HG03095 (cell line): ENCODE results near the gene RHD.
"Not testable (repeated sequence)": the region's sequence is repeated elsewhere in the genome, so short reads cannot be mapped to it uniquely, and the experiment has no call there.

ENCODE experiments used
- ATAC-seq: cut with Tn5 transposase; IDR thresholded peaks from one replicate; pipeline ENCODE4 v1.9.1; 2021; ENCODE audit warnings: moderate library complexity; ENCODE audit not compliant: unreplicated experiment

The RHD gene

GRCh38 chr1:25347556-25347955, 75.2 kb downstream of the RHD start:
- no peak for ATAC-seq

DNA sequence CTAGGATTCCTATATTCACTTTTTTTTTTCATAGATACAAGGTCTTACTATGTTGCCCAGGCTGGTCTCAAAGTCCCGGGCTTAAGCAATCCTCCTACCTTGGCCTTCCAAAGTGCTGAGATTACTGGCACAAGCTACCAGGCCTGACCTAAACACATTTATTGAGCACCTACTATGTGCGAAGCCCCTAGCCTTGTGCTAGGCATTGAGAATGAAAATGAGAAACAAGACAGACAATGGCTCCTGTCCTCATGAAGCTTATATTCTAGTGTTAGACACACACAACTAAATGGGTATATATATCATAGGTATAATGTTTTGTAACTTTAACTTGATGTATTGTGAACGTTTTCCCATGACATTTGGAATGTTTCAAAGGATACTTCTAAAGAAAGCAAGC, 77.3 kb downstream of the RHD start:
- no peak for ATAC-seq

DNA sequence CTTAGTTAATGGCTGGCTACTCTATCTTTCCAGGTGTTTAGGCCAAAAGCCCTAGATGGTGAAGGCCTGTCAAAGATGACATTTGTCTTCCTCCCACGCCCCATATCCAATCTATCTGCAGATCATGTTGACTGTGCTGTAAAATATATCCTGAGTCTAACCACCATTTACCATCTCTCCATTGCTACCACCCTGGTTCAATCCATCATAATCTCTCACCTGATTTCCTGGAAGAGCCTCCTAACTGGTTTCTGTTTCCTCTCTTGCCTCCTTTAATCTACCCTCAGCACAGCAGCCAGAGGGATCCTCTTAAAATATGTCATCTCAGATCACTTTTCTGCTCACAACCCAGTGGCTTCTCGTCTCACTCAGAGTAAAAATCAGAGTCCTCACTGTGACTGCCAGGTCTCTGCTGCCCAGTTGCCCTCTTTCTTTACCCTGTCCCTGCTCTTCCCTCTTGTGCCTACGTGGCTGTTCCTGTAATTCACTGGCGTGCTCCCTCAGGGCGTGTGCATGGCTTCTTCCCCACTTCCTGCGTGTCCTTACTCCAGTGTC, 83.6 kb downstream of the RHD start:
- no peak for ATAC-seq

DNA sequence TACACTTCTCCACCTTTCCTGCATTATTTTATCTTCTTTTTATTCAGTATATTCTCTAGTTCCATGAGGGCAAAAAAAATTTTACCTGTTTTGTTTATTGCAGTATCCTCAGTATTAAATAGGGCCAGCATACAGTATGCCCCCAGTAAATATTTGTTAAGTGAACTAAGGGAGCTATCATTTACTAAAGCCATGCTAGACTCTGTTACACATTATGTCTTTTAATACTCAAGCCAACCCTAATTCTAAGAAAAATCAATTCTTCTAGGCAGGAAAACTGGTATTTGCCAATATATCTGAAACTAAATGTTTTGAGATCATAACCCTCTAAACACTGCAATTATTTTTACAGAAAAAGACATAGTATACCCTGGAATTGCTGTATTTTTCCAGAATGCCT, 84.1 kb downstream of the RHD start:
- no peak for ATAC-seq

DNA sequence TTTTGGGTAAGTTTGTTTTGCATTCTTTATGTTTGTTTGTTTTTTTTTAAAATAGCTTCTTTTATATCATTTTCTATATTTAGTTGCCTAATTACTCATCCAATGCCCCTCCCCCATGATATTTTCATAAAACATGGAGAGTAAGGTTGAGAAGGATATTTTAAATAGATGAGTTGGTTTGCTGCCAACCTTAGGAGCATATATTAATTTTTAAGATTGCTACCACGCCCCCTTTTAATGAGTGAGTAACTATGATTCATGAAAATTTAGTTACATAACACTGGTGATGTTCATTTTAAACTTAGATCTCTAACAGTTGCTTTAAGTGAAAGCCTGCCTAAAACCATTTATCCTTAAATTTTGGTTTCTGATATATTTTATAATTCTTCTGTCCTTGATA, 84.5 kb downstream of the RHD start:
- no peak for ATAC-seq

- ATAC-seq: no peak
Measured at GRCh38 chr1:25360596-25361581, 88.6 kb downstream of the RHD start.

- ATAC-seq: no peak
Measured at GRCh38 chr1:25361901-25362300, 89.6 kb downstream of the RHD start.

DNA sequence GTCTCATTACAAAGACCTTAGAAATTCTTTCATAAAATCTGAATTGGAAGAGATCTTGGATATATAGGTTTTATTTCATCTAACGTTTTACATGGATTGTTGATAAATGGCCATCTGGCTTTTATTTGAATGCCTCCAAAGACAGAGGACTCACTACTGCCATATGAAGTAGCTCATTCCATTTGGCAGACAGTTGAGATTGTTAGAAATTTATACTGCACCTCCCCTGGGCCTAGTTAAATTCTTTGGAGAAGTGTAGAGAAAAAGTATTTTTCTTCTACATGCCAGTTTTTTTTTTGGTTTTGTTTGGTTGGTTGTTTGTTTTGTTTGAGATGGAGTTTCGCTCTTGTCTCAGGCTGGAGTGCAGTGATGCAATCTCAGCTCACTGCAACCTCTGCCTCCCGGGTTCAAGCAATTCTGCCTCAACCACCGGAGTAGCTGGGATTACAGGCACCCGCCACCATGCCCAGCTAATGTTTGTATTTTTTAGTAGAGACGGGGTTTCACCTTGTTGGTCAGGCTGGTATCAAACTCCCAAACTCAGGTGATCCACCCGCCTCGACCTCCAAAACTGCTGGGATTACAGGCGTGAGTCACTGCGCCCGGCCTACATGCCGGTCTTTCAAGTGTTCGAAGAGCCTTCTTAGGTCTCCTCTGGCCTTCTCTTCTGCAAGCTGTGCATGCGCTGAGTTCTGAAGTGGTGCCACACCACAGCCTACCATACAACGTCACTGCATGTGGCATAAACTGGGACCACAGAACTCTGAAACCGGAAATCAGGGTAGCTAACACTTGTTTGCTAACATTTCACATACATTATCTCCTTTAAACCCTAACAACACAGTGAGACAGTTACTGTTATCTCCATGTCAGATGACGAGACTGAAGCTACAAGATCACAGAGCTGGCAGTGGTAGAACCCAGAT, 90.6 kb downstream of the RHD start:
- not testable (repeated sequence) for ATAC-seq

- no peak for ATAC-seq
Measured at GRCh38 chr1:25369241-25369640, 96.9 kb downstream of the RHD start.

- not testable (repeated sequence) for ATAC-seq
Measured at GRCh38 chr1:25369691-25370271, 97.5 kb downstream of the RHD start.

GRCh38 chr1:25371757-25372156, 99.4 kb downstream of the RHD start:
- ATAC-seq: not testable (repeated sequence)

DNA sequence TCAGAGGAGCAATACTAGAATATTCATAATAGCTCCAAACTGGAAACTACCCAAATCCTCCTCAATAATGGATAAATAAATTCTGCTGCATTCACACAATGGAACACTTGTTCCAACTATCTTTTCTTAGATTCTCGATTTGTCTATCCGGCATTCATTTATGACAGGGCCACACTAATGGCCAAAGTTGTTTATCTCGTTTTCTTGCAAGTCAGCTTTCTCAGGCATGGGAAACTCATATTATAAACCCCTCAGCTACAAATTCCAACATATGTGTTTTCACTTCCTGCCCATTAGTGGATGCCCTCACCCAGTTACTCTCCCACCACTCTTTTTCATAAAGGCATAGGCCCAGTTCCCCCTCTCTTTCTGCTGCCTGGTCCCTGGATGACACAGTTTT, 106.1 kb downstream of the RHD start:
- ATAC-seq: not testable (repeated sequence)
